Left ventricle myocardium inferior (tissue), 1 donor: Measurements from ENCODE around the gene SKI. TPM values are rescaled to one million over a fixed set of nuclear protein-coding genes. Genes with fewer than 3 reads are reported as not detected.

Experiments used
- DNase-seq: peaks from one replicate; pipeline ENCODE4 v3.0.0-alpha.2; 2020
- H3K27ac ChIP-seq: fragments of 200-600 bp; replicated peaks from 2 replicates; pipeline ENCODE4 v1.8.0; 2021
- H3K27me3 ChIP-seq: fragments of 200-600 bp; 2 replicates; pipeline ENCODE4 v1.8.0; 2021; ENCODE audit warnings: low read depth
- H3K36me3 ChIP-seq: fragments of 200-600 bp; 2 replicates; pipeline ENCODE4 v1.8.0; 2021
- H3K4me1 ChIP-seq: fragments of 200-600 bp; 2 replicates; pipeline ENCODE4 v1.8.0; 2021
- H3K4me3 ChIP-seq: fragments of 200-600 bp; 2 replicates; pipeline ENCODE4 v1.8.0; 2021; ENCODE audit warnings: mild to moderate bottlenecking, moderate library complexity
- H3K9me3 ChIP-seq: fragments of 200-600 bp; replicated peaks from 2 replicates; pipeline ENCODE4 v1.8.0; 2021
- intact Hi-C: fragments of 100-400 bp; cut with micrococcal nuclease; formaldehyde crosslinking; loops from one replicate; pipeline ENCODE4 v1.11.0; 2022
- total RNA-seq: library from RNA; stranded (reverse); fragmentation: NEBNext Ultra II Directional; extraction: Animal tissue kit (Norgen Biotek cat#: 25700); gene quantifications from one replicate; pipeline ENCODE4 v1.2.1, GENCODE V29; 2021
- TF ChIP-seq, protein P1 (sequence below): fragments of 200-600 bp; IDR thresholded peaks from 2 replicates; pipeline ENCODE4 v1.8.0; 2021; ENCODE audit warnings: antibody characterized with exemption, mild to moderate bottlenecking, borderline replicate concordance
- donor health status: DM: no; HTN: yes; CAD: no; lungs with severe emphysema.

The SKI gene
- total RNA-seq, 1 donor from 2014 or later: 37.9 TPM

DNA sequence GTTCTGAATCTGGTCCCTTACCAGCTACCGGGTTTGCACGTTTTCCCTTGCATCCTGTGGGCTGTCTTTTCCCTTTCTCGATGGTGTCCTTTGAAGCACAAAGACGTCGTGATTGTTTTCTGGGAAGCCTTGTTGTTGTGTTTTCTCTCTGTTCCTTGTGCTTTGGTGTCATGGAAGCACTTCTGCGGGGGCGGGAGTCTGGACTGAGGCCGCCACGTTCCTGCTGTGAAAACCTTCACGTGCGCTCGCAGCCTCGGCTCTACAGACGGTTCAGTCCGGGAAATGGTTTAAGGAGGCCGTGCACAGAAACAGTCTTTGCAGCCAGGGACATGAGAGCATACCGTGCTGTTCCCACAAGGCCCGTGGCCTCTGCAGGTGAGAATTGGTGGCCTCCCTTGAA is 68.5 kb downstream of the SKI start:
- Histone ChIP-seq H3K36me3 (no peaks in the 10 kb centered on the region), H3K9me3 (no peaks in the 10 kb centered on the region), H3K27me3 (no peaks in the 10 kb centered on the region), H3K27ac (no peak overlapping the region), H3K4me3 (no peak overlapping the region), H3K4me1 (peaks cover 89% of the 10 kb centered on the region)
- TF ChIP-seq, protein P1, sequence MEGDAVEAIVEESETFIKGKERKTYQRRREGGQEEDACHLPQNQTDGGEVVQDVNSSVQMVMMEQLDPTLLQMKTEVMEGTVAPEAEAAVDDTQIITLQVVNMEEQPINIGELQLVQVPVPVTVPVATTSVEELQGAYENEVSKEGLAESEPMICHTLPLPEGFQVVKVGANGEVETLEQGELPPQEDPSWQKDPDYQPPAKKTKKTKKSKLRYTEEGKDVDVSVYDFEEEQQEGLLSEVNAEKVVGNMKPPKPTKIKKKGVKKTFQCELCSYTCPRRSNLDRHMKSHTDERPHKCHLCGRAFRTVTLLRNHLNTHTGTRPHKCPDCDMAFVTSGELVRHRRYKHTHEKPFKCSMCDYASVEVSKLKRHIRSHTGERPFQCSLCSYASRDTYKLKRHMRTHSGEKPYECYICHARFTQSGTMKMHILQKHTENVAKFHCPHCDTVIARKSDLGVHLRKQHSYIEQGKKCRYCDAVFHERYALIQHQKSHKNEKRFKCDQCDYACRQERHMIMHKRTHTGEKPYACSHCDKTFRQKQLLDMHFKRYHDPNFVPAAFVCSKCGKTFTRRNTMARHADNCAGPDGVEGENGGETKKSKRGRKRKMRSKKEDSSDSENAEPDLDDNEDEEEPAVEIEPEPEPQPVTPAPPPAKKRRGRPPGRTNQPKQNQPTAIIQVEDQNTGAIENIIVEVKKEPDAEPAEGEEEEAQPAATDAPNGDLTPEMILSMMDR: no peak
- DNase-seq: no peak
- intact Hi-C loops: loop anchor here (10.0 kb wide), 1 partner anchor 62 kb away; no protein-coding TSS in a partner anchor

DNA sequence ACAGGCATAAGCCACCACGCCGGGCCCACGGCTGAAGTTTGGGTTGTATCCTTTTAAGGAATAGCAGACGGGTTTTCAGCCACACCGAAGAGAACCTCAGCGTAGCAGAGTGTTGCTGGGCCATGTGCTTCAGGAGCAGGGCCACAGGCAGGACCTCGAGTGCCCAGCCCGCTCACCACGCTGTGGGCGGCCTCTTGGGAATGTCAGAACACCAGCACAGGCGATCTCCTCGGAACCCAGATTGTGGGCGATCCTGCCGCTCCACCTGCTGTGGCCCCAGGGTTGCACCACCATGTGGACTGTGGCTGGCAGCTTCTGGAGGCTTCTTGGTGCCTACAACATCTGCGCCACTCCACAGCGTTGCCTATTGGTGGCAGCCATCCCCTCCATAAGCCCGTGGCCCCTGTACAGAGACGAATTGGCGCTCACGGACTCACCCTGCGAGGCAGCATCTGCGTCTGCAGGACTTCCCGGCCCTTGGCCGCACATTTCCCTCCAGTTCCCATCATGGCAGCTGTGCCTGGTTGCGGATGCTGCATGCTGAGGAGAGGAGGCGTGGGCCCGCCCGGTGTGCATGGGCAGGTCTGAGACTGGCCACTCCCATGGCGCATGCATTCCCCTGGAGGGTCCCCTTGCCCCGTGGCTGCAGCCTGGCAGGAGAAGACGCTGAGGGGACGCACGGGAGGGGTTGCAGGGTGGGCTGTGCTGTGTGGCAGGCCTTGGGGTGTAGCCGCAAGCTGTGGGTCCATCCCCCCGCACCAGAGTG is 69.3 kb downstream of the SKI start:
- H3K9me3 ChIP-seq: no peaks in the 10 kb centered on the region
- H3K4me3 ChIP-seq: no peak overlapping the region
- peaks cover 89% of the 10 kb centered on the region for H3K4me1 ChIP-seq
- intact Hi-C loops: loop anchor here (10.0 kb wide), 1 partner anchor 63 kb away; no protein-coding TSS in a partner anchor
- no peak for DNase-seq
- no peaks in the 10 kb centered on the region for H3K27me3 ChIP-seq
- TF ChIP-seq, protein P1: no peak
- no peaks in the 10 kb centered on the region for H3K36me3 ChIP-seq
- H3K27ac ChIP-seq: no peak overlapping the region

DNA sequence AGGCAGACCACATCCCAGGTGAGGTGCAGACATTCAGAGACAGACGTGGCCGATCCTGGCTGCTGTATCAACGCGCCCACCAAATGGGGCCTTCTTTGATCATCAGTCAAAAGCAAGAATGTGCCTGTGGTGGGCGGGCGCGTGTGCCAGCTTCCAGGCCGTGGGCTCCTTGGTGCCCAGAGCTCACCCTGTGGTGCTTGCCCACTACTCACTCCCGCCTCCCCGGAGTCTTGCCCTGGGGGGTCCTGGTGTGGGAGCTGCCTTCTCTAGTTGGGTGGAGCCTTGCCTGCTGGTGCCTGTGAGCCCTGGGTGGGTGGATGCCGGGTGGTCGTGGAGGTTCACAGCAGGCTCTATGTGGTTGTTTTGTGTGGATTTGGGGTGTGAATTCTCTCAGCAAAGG is 70.6 kb downstream of the SKI start:
- no peak for DNase-seq
- Histone ChIP-seq H3K27ac (peak overlapping the region; percentile 91), H3K9me3 (no peaks in the 10 kb centered on the region), H3K27me3 (no peaks in the 10 kb centered on the region), H3K4me3 (no peak overlapping the region), H3K36me3 (peaks cover 9% of the 10 kb centered on the region), H3K4me1 (peaks cover 81% of the 10 kb centered on the region)
- TF ChIP-seq, protein P1: no peak
- intact Hi-C loops: loop anchor here (10.0 kb wide), 1 partner anchor 64 kb away; no protein-coding TSS in a partner anchor

DNA sequence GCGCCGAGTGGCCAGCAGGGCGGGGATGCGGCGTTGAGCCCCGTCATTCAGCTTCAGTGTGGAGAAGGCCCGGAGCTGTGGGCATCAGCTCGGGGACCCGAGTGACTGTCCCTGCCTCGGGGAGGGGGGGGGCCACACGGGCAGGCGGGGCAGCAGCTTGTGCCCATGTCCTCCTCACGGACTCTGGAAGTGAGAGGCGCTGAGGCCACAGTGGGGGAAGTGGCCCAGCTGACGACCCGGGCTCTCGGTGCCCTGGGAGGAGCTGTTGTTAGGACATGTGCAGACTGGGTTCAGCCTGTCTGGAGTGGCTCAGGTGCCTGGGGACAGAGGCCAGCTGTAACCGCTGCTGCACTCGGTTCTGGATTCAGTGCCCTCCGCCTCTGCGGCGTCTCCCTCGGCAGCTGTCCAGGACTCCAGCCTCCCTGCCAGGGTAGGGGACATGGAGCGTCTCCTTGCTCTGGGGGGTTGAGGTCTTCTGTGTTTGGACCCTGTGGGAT is 71.1 kb downstream of the SKI start:
- DNase-seq: peak; percentile 70
- peak overlapping the region; percentile 91 for H3K27ac ChIP-seq
- TF ChIP-seq, protein P1: no peak
- intact Hi-C loops: loop anchor here (10.0 kb wide), 1 partner anchor 64 kb away; no protein-coding TSS in a partner anchor
- no peaks in the 10 kb centered on the region for H3K27me3 ChIP-seq
- H3K9me3 ChIP-seq: no peaks in the 10 kb centered on the region
- H3K4me3 ChIP-seq: peak overlapping the region; percentile 58
- H3K4me1 ChIP-seq: peaks cover 76% of the 10 kb centered on the region
- peaks cover 14% of the 10 kb centered on the region for H3K36me3 ChIP-seq

DNA sequence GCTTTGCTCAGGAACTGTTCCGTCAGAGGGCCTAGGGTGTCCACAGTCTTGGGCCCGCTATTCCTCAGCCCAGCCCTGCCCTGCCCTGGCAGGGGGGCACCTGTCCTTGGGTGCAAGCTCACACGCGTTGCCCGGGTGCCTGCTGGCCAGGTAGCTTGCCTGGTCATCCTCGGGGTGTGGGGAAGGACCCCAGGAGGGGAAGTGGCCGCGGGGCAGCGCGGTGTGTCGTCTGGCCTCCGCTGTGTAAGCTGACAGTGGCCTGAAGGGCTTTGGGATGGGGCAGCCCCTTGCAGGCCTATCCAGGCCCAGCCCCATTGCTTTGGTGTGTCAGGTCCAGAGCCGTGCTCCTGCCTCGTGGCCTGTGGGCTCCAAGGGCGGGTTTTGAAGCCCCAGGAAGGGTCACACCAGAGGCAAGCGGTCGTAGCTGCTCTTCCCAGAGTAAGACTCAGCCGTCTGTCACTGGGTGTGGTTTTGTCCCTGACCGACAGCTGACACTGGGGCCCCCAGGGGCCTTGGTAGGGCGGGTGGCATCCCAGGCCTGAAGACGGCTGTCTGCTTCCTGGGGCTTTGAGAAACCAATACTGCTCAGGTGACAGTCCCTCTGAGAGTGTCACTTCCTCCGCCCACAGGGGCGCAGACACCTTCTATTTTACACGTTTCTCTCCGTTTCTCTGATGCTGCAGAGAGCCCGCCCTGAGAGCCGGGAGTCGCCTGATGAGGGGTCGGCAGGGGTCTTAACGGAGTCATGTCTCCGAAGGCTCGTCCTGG is 72.1 kb downstream of the SKI start:
- peak overlapping the region; percentile 58 for H3K4me3 ChIP-seq

More for the DNA sequence above, 72.1 kb downstream of the SKI start:
- DNase-seq: no peak
- intact Hi-C loops: no loop called here
- H3K27ac ChIP-seq: peak overlapping the region; percentile 91
- H3K4me1 ChIP-seq: peaks cover 76% of the 10 kb centered on the region
- no peaks in the 10 kb centered on the region for H3K27me3 ChIP-seq
- H3K9me3 ChIP-seq: no peaks in the 10 kb centered on the region
- H3K36me3 ChIP-seq: peaks cover 24% of the 10 kb centered on the region
- TF ChIP-seq, protein P1: no peak
